GM18873 (cell line): ENCODE measurements around the gene CPN1.
"Not testable (repeated sequence)": the region's sequence is repeated elsewhere in the genome, so short reads cannot be mapped to it uniquely, and the experiment has no call there.

Experiments
- ATAC-seq: cut with Tn5 transposase; IDR thresholded peaks from one replicate; pipeline ENCODE4 v1.9.1; 2021; ENCODE audit warnings: mild to moderate bottlenecking, moderate library complexity, moderate number of reproducible peaks; ENCODE audit not compliant: unreplicated experiment, low FRiP score

The CPN1 gene

DNA sequence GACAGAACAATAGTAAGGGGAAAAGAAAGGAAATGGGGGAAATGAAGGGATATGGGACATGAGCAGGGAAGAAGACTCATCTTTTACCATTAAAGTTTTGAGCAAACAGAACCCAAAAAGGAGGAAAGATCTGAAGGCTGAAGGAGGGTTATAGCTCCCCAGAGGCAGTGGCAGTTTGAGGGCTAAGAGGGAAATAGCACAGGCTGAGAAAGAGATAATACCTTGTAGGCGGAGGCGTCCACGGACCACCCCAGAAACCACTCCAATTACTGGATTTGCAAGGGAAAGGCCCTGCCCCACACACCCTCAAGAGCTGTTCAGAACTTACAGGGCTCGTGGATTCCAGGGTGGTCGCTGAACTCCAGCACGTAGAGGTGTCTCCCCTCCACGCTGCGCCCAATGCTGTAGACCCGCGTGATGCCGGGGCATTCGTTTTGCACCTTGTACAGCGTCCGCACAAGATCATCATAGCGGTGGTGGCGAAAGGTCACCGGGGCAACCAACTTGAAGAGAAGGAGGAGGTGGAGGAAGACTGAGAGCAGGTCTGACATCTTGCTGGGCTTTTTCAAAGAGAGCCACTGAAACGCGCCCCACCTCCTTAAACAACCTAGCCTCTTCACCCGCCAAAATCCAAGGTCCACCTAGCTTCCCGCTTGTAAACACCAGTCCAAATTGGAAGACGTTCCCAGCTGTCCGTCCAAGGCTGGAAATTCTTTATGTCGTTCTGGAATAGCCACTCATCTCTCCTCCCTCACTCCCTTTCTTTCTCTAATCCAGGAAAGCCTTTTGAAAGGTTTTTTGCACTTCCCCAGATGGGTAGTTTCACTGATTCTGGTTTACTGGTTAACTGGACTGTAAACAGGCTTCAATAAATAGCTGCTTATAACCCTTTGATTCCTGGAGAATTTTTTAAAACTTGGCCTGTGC is at the start of gene CPN1:
Gene CPN1, minus strand, starts transcription at position 795 of the 927 bp plus-strand sequence. Its CDS starts 244 bp downstream, at position 551.
- no peak for ATAC-seq

DNA sequence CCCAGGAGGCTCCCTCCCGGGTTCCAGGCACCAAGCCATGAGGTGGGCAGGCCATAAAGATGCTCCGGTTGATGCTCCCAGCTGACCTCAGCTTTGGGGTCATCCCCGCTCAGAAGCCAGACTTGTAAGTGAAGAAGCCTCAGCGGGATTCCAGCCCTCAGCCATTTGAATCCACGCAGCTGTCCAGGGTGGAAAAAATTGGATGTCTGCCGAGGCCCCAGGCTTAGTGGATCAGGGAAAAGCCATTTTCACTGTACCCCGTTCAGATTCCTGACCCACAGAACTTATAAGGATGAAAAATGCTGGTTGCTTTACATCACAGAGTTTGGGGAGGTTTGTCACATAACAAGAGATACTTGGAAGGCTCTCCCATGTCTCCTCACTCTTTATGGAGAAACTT is 49.2 kb upstream of the CPN1 start:
- no peak for ATAC-seq

DNA sequence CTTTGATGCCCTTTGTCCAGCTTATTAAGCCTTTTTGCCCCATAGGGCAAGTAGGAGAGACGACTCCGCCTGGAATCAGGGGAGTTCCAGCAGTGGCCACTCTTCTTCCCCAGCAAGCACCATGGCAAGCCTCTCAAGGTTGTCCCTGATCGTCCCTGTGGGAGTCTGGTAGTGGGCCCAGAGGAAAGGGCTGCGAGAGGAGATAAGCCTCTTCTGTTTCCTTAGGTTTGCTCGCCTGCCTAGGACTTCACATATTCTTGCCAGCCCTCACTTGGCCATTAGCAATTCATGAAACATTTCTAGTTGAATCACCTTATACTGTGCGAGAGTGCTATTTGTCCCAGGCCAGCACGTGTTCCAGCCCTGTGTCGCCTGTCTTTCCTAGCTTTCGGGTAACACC is 47.8 kb upstream of the CPN1 start:
- ATAC-seq = no peak

GRCh38 chr10:100128951-100129350 is 47.3 kb upstream of the CPN1 start:
- no peak for ATAC-seq

DNA sequence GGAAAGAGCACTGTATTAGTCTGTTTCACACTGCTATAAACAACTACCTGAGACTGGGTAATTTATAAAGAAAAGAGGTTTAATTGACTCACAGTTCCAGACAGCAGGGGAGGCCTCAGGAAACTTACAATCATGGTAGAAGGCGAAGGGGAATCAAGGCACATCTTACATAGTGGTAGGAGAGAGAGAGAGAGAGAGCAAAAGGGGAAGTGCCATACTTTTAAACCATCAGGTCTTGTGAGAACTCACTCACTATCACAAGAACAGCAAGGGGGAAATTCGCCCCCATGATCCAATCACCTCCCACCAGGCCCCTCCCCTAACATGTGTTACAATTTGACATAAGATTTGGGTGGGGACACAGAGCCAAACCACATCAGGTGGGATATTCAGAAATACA is 43.7 kb upstream of the CPN1 start:
- ATAC-seq = not testable (repeated sequence)

DNA sequence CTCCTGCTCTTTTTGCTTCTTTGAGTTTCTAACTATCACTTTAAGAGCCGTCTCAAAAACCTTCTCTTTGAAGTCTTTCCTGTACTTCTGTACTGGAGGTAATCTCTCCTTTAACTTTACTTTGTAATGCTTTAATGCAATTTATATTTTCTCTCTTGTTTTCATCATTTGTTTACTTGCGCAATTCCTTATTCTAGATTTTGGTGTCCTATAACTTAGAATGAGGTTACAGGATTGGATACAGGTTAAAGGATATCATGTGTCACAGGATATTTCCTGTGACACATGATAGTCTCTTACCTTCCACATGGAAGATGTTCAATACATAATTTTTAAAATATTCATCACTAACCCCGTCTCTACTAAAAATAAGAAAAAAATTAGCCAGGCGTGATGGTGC is 42.4 kb upstream of the CPN1 start:
- ATAC-seq = no peak

DNA sequence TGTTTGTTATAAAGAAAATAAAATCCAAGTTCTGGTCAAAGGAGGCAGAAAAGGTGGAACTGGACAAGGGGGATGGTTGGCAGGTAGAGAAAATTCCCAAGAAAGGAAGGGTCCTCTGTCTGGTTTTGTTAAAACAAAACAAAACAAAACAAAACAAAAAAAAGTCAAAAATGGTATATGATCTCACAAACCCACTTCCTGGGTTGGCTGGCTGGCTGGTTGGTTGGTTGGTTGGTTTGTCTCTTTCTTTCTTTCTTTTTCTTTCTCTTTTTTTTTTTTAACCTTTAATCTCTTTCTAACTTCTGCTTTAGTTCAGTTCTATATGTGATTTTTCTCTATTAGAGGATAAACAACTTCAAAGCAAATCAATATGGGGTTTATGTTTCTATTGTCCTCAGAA is 41.1 kb upstream of the CPN1 start:
- ATAC-seq = no peak

DNA sequence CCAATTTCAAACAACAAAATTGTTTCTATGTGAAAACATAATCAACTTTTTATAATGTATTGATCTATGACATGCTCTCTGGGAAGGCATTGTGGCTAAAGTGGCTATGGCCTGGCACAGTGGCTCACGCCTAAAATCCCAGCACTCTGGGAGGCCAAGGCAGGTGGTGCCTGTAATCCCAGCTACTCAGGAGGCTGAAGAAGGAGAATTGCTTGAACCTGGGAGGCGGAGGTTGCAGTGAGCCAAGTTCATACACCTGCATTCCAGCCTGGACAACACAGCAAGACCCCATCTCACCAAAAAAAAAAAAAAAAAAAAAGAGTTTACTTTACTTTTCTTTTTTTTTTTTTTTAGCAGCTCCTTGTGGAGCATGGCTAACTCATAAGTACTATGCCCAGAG is 38.9 kb upstream of the CPN1 start:
- no peak for ATAC-seq

DNA sequence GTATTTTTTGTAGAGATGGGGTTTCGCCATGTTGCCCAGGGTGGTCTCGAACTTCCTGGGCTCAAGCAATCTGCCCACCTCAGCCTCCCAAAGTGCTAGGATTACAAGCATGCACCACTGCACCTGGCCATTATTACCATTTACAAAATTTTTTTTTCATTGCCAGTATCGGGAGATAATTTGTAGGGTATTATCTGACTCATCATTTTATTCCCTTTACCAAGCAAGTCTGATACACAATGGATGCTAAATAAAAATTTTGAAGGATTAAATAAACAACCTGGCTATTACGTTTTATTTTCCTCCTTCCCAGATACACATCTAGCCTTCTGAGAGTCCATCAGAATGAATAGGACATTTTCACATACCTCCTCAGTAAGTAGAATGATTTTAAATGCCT is 38.1 kb upstream of the CPN1 start:
- ATAC-seq = no peak

GRCh38 chr10:100114976-100115770 is 33.5 kb upstream of the CPN1 start:
- ATAC-seq = no peak

GRCh38 chr10:100114460-100114859 is 32.8 kb upstream of the CPN1 start:
- ATAC-seq = no peak

- no peak for ATAC-seq
Measured at GRCh38 chr10:100109670-100110069, 28.0 kb upstream of the CPN1 start.

GRCh38 chr10:100106865-100107264 is 25.2 kb upstream of the CPN1 start:
- no peak for ATAC-seq

DNA sequence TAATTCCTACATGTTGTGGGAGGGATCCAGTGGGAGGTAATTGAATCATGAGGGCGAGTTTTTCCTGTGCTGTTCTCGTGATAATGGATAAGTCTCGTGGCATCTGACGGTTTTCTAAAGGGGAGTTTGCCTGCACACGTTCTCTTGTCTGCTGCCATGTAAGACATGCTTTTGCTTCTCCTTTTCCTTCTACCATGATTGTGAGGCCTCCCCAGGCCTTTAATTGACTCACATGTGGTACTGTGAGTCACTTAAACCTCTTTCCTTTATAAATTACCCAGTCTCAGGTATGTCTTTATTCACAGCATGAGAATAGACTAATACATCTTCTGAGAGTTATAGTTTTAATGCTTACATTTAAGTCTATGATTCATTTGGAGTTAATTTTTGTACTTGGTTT is 22.6 kb upstream of the CPN1 start:
- no peak for ATAC-seq

GRCh38 chr10:100103581-100103980 is 21.9 kb upstream of the CPN1 start:
- no peak for ATAC-seq

DNA sequence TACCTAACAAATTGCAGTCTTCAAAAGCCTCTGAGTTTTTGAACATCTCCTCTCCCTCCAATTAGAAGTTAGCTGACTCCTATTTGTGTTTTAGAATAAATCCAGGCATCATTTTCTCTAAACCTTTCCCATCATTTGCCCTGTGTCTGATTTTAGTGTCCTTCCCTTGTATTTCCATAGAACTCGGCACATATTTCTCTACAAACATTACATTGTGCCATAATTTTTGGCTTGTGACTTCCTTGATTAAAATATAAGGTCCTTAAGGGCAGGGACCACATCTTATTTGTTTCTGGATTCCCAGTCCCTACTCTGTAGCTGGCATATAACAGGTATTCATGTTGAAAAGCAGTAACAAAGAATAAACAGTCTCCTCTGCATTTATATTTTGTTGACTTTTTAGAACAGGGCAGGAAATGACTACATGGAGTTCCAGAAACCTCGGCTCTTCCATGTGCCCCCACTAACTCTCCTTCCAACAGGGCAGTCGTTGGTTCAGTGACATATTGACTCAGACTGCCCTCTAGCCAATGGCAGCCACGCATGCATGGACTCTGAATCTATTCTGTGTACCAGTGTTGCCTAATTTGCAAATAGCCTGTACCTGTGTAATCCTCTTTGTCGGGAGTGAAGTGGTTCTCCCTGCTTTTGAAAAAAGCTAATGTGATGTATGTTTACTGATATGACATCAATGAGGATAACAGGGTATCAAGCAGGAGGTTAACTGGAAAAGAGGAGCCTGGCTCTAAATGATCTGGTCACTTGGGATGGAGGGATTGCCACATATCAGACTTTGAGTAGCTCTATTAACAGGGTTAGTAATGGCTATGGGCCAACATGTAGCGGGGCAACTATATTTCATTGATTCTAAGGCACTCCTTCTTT is 19.8 kb upstream of the CPN1 start:
- ATAC-seq = no peak

DNA sequence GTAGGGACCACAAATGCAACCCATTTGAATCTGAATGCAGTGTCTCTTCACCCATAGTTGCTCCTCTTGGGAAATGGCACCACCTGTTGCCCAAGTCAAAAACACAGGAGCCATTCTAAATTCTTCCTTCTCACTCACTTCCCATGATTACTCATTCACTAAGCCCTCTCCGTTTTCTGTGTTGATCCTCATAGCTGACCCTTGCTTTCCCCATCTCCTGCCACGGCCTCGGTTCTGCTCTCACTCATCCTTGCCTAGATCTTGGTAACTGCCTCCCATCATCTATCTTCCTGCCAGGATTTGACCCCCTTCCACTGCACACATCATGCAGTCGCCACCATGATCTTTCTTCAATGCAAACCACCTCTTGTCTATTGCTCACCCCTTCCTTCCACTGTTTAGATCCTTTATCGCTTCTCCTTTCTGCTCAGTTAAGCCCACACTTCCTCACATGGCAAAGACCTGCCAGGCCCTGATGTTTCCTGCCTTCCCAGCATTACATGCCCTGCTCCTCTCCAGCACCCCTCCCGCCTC is 19.0 kb upstream of the CPN1 start:
- no peak for ATAC-seq

DNA sequence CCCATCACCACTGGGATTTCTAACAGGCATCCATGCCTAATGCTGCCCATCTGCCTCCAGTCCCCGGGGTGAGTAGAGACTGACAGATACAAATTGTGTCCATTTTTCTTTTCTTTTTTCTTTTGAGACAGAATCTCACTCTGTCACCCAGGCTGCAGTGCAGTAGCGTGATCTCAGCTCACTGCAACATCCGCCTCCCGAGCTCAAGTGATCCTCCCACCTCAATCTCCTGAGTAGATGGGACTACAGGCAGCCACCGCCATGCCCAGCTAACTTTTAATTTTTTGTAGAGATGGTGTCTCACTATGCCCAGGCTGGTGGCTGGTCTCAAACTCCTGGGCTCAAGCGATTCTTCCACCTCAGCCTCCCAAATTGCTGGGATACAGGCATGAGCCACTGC is 7.6 kb upstream of the CPN1 start:
- no peak for ATAC-seq

GRCh38 chr10:100086708-100087107 is 5.0 kb upstream of the CPN1 start:
- ATAC-seq = not testable (repeated sequence)

GRCh38 chr10:100085596-100085995 is 3.9 kb upstream of the CPN1 start:
- no peak for ATAC-seq
